Gastroesophageal sphincter (tissue), 3 donors: ENCODE results near the gene GPR149.

Experiments used
- POLR2A ChIP-seq, 2 donors: fragments of 450-650 bp; IDR thresholded peaks; one replicate each; pipeline ENCODE4 v1.6.1; 2017; ENCODE audit warnings: antibody characterized with exemption in 2 of 2, mild to moderate bottlenecking in 2 of 2, moderate library complexity in 1 of 2
- TF ChIP-seq, protein P1 (sequence below), 4 experiments: fragments of 200-600 bp in 2 of 4; fragments of 450-650 bp in 2 of 4; sonication (generic) in 1 of 4; IDR thresholded peaks; one replicate each; pipeline ENCODE4 v1.5.1; 2017 to 2019; ENCODE audit warnings: antibody characterized with exemption in 4 of 4, mild to moderate bottlenecking in 2 of 4, moderate library complexity in 2 of 4

DNA sequence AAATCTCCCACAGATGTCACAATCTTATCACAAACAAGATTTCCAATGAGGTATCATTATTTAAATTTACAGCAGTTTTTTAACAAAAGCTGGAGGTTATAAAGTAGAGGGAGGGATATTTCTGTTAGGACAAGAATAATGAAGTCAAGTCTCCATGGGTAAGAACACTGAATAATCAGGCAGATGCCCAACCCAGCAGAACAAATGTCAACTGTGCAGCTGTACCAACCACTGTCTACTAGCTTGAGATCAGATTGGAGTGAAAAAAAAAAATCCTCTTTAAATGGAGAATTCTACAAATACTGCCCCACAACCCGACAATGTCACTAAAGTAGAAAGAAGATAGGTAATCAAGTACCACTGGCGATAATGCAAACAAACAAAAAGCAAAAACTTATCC lies 136.0 kb downstream of the GPR149 start:
- TF ChIP-seq, protein P1, sequence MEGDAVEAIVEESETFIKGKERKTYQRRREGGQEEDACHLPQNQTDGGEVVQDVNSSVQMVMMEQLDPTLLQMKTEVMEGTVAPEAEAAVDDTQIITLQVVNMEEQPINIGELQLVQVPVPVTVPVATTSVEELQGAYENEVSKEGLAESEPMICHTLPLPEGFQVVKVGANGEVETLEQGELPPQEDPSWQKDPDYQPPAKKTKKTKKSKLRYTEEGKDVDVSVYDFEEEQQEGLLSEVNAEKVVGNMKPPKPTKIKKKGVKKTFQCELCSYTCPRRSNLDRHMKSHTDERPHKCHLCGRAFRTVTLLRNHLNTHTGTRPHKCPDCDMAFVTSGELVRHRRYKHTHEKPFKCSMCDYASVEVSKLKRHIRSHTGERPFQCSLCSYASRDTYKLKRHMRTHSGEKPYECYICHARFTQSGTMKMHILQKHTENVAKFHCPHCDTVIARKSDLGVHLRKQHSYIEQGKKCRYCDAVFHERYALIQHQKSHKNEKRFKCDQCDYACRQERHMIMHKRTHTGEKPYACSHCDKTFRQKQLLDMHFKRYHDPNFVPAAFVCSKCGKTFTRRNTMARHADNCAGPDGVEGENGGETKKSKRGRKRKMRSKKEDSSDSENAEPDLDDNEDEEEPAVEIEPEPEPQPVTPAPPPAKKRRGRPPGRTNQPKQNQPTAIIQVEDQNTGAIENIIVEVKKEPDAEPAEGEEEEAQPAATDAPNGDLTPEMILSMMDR (IDR thresholded peaks at IDR 0.05): no peak
- TF ChIP-seq POLR2A (IDR thresholded peaks at IDR 0.05): no peak
